Liver (tissue), 3 donors: ENCODE results near the gene OST4.

ENCODE experiments used
- CTCF ChIP-seq: fragments of 150-350 bp; IDR thresholded peaks from 2 replicates; pipeline ENCODE4 v1.5.1; 2017; ENCODE audit warnings: improper control_type of control experiment, low read depth, low read length; ENCODE audit not compliant: missing input control
- HNF4G ChIP-seq: IDR thresholded peaks from 2 replicates; pipeline ENCODE4 v1.6.1; 2016; ENCODE audit warnings: antibody characterized with exemption
- REST ChIP-seq: IDR thresholded peaks from 2 replicates; pipeline ENCODE4 v1.6.1; 2016; ENCODE audit warnings: antibody characterized with exemption, mild to moderate bottlenecking
- donor health status: healthy.
- donor health status: healthy.

- no peak for TF ChIP-seq CTCF
- TF ChIP-seq REST = no peak
- TF ChIP-seq HNF4G = no peak
These were observed 11.1 kb downstream of the OST4 start for GRCh38 chr2:27060323-27060722.
